NCI-H2196 (cell line): ENCODE results near the gene IGSF6.
"Not testable (repeated sequence)": the region's sequence is repeated elsewhere in the genome, so short reads cannot be mapped to it uniquely, and the experiment has no call there.

Experiments used
- DNase-seq: peaks from one replicate; lab custom pipeline; 2025; ENCODE audit not compliant: unreplicated experiment; lab: John Stamatoyannopoulos, UW

Gene IGSF6

GRCh38 chr16:21629616-21630539 is 22.5 kb downstream of the IGSF6 start:
- not testable (repeated sequence) for DNase-seq

DNA sequence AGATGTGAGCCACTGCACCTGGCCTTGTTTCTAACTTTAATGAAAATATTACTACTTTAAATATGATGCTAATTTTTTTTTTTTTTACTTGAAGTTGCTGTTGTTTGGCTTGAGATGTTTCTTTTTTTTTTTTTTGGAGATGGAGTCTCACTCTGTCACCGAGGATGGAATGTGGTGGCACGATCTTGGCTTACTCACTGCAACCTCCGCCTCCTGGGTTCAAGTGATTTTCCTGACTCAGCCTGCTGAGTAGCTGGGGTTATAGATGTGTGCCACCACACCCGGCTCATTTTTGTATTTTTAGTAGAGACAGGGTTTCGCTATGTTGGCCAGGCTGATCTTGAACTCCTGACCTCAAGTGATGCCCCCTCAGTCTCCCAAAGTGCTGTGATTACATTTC is 23.6 kb downstream of the IGSF6 start:
- DNase-seq: no peak

- no peak for DNase-seq
These were observed 24.2 kb downstream of the IGSF6 start for GRCh38 chr16:21628121-21628726.

GRCh38 chr16:21626659-21627277 is 25.6 kb downstream of the IGSF6 start:
- DNase-seq: no peak

GRCh38 chr16:21625026-21625425 is 27.4 kb downstream of the IGSF6 start:
- DNase-seq: no peak

DNA sequence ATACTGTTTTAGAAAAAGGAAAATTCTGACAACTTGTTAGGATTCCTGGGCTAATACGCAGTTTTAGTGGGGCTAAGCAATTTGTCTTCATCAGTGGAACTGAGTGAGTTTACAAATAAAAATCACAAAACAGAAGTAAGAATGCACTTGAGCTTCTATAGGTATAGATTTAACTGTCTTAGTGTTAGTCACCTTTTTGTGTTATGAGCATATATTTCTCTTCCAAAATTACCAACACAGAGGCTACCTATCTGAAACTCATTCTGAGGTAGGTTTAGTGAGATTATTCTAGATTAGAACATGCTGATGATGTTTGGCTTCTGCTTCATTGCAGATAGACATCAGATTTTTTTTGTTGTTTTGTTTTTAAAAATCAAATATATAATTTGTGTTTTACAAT is 29.9 kb downstream of the IGSF6 start:
- DNase-seq: no peak

DNA sequence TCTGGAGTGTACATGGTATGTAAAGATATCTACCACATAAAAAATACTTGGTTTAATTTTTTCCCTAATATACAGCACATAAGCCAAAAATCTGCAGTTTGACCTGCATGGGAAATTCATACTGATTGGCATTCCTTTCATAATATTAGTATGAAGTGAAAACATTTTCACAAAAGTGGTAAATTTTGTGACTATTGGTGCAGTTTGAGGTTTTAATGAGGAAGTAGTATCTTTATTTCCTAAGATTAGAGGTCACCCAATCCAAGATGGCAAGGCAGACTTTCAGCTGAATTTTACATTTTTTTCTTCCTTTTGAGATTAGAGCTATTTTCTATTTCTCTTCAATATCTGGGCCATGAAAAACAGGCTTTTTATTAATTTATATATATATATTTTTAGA is 31.8 kb downstream of the IGSF6 start:
- DNase-seq: no peak

- DNase-seq: no peak
These were observed 32.5 kb downstream of the IGSF6 start for GRCh38 chr16:21619765-21620425.

DNA sequence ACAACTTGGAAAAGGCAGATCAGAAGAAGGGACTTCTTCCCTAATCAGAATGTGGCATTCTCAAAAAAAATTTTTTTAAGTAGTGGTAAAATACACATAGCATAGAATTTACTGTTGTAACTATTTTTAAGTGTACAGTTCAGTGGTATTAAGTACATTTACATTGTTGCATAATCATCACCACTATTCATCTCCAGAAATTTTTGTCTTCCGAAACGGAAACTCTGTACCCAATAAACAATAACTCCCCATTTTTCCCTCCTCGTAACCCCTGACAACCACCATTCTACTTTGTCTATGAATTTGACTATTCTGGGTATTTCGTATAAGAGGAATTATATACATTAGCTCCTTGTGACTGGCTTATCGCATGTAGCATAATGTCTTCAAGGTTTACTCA is 34.1 kb downstream of the IGSF6 start:
- no peak for DNase-seq

- no peak for DNase-seq
These were observed 34.8 kb downstream of the IGSF6 start for GRCh38 chr16:21617607-21618006.

DNA sequence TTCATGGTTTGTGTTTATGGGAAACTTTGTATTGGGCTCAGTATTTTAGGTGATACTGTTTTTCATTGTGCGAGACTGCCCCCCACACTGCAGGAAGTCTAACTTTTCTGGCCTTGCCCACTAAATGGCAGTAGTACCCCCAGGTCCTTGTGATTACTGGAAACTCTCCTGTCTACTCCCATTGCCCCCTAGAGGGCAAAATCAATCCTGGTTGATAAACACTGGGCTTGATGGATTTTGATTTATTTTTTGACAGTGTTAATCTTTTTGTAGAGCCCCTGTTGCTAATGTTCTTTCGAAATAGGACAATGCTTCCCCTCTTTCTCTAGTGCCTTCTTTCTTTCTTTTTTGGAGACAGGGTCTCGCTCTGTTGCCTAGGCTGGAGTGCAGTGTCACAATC is 37.5 kb downstream of the IGSF6 start:
- DNase-seq: no peak

DNA sequence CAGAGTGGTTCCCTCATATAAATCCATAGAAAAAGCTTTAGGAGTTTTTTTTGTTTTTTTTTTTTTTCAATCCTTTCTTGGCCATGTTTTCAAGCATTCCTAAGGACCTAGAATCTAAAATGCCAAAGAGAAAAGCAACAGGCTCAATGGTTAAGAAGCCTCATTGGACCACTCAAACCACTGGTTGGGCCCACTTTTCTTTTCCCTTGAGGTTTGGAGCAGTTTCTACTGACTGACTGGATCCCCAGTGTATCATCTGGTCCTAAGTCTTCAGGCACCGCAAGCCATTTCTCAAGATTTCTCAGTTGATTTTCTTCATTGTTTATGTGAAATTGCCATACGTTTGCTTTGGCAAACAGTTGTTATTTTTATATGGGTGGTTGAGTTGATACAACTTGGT is 38.6 kb downstream of the IGSF6 start:
- no peak for DNase-seq

- DNase-seq: no peak
These were observed 39.0 kb downstream of the IGSF6 start for GRCh38 chr16:21613361-21613760.

DNA sequence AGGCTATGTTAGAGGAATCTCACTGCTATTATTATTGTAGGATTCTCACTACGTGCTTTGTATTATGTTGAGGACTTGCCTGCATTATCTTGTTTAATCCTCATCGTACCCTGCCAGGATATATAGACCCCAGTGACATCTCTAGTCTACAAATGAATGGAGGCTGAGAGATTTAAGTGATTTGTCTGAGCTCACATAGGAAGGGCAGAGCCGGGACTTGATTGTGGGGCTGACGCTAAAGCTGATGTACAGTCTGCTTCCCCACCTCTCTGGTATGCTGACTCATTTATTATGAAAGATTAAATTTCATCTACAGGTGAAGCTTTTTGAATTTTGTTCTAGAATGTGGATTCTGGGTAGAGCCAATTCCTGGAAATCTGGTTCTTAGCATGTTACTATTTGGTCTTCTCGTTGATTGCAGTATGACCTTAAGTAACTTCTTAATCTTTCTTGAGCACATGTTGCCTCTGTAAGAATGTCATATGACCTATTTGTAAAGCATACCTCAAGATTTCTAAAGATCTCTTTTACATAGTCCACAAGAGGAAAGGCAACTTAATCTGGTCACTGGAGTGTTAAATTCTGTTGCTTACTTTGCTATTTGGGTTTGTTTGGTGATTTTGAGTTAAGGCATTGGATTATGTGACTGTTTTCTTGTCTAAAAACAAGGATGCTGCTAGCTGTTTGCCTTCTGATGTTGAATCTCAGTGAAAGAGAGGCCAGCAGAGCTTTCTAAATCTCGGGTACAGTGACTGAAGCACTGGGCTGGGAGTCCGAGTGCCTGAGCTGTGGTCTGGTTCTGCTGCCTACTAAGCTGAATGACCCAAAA is 40.6 kb downstream of the IGSF6 start:
- DNase-seq: no peak

DNA sequence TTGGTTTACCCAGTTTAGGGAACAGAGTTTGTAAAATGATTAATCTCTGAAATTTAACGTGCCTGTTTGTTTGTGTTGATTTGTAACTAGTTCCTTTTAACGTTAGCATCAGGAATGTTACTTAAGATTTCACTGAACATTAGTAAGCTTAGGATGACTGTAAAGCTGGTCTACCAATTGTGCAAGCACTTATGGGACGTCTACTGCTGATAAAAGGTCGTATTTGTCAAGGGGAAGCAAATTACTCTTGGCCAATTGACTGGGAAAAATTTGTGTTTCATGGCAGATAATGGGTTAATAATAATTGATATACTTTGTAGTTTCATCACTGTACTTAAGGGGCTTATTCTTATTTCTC is 41.2 kb downstream of the IGSF6 start:
- no peak for DNase-seq

DNA sequence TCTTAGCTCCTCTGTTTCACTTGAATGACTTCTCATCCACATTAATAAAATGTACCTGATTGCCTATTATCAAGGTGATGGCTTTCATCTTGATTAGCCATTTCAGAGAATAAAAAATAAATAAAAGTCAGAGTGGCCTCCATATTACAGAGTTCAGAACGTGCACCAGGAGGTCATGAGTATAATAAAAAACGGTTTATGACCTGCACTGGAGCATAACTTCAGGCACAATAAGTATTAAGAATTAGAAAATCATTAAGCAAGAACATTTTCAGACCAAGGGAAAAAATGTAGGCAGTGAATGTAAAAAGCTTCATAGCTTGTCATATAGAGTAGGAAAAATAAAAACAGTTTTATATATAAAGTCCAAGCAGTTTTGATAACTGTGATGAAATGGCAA is 41.6 kb downstream of the IGSF6 start:
- DNase-seq: no peak

GRCh38 chr16:21610006-21610544 is 42.3 kb downstream of the IGSF6 start:
- no peak for DNase-seq

DNA sequence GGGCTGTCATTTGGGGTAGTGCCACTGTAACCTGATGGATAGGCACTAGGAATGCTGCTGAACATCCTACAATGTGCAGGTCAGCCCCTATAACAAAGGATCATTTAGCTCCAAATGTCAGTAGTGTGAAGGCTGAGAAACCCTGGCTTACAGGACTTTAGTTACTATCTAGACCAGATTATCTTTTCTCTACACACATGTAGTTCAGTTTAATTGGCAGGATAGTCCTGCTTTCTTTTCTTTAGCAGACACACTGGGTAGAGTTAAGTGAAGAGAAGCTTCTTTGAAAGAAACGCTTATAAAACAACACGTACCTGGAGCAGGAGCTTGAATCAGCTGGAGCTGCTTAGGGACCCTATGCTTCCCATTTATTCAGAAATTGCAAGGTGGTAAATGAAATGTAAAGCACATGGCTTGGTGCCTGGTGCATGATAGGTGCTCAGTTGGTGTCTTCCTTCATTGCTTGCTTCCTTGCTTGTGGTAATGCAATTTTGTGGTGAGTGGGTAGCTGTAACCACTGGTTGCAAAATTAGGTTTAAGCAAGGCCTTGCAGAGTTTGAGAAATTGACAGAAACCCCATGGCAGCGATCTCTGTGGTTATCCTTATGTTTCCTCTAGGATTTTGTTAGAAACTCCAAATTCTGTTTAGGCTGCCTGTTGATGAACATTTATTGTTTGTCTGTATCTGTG is 43.6 kb downstream of the IGSF6 start:
- no peak for DNase-seq

- DNase-seq: not testable (repeated sequence)
These were observed 46.6 kb downstream of the IGSF6 start for GRCh38 chr16:21605848-21606247.

DNA sequence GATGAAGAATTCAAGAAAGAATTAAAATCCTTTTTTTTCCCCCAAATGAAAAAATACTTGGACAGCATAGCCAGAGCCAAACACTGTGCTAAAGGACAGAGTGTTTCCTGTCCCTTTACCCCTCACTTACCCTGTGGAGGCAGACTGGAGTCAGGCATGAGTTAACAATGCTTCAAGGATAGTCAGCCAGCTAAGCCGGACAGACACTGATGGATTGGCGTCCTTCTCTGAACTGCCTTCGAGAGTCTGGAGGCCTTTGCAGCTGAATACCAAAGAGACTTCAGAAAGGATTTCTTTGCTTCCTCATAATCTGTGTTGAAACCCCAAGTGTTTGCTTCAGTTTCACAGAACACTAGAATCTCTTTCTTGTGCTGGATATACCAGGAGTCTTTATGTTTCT is 48.5 kb downstream of the IGSF6 start:
- DNase-seq: no peak
